ENCODE results near the gene VPS37C. TPM values are rescaled to one million over a fixed set of nuclear protein-coding genes. Genes with fewer than 3 reads are reported as not detected.

Gene VPS37C
- total and polyA plus RNA-seq, 9 of the 15 experiments (the other 6 are each of a cell fraction or from before 2014, with no cell fraction given) = 0.62 to 29.8 (median 11.5) TPM

DNA sequence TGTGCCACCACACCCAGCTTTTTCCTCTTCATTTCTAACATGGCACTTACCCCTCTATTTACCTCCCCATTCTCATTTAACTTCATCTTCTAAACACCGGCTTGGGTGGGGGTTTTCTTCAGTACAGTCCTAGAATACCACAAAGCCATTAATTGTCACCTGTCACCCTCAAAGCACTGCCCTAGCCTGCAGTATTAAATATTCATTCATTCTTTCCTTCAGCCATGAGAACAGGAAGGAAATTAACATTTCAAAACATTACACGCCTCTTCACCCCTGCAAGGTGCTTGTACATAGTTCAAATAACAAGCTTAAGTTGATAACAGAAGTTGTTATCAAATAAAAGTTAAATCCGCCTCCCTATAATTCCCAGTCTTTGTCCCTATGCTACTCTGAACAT is 10.7 kb upstream of the VPS37C start (continued):
- TF ChIP-seq JUNB (CRISPR knock-in tag; conservative IDR thresholded peaks at IDR 0.05) (no peak), COPS2 (conservative IDR thresholded peaks at IDR 0.05) (no peak), RBM34 (IDR thresholded peaks at IDR 0.05; ENCODE audit: borderline replicate concordance, insufficient read depth, low read length) (no peak)
- TF ChIP-seq, protein P1, sequence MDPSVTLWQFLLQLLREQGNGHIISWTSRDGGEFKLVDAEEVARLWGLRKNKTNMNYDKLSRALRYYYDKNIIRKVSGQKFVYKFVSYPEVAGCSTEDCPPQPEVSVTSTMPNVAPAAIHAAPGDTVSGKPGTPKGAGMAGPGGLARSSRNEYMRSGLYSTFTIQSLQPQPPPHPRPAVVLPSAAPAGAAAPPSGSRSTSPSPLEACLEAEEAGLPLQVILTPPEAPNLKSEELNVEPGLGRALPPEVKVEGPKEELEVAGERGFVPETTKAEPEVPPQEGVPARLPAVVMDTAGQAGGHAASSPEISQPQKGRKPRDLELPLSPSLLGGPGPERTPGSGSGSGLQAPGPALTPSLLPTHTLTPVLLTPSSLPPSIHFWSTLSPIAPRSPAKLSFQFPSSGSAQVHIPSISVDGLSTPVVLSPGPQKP (CRISPR knock-in tag; IDR thresholded peaks at IDR 0.05) = no peak

DNA sequence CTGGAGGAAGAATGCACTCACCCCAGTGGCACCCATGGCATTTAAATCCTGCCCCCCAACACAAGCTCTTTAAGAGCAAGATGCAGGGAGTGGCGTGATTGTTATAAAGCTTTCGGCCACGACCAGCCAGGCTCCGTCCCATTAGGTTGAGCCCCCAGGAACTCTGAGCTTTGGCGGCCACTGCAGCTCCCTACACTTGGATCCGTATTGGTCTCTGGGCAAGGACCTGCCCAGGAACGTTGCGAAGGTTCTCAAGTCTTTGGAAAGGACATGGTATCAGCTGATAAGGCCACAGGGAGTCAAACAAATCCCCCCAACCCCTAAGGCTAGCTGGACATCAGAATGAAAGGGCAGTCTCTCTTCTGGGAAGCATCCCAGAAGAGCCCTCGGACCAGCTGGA is 9.3 kb upstream of the VPS37C start:
- intact Hi-C loops (cut with micrococcal nuclease) (no loop called here), in situ Hi-C loops (cut with MboI) (no loop called here)
- Histone ChIP-seq H3K4me1 (replicated peaks in 1 of 2; ENCODE audit: control insufficient read depth in 2 of 2, insufficient read depth in 2 of 2, low read length in 2 of 2) (peaks cover 3 to 6% of the 10 kb centered on the region in 2 experiments; a peak in 3 of 5 replicates), H4K20me1 (replicated peaks; ENCODE audit: control insufficient read depth, insufficient read depth, low read length) (no peaks in the 10 kb centered on the region), H2AFZ (ENCODE audit: low read depth, low read length) (0 out of 2 replicates have a peak overlapping the region, but pooled peaks have one; percentile 24), H3K79me2 (ENCODE audit: control insufficient read depth, insufficient read depth, low read length) (no peaks in the 10 kb centered on the region), H3K9ac (ENCODE audit: insufficient read depth in 1 of 2, low read depth in 2 of 2, low read length in 2 of 2) (no peak overlapping the region), H3K9me3 (replicated peaks; ENCODE audit: control insufficient read depth, insufficient read depth, low read depth, low read length) (peaks cover 5% of the 10 kb centered on the region; the same call in 1 of the 2 replicates), H3K36me3 (ENCODE audit: control insufficient read depth, insufficient read depth, low read length) (no peaks in the 10 kb centered on the region), H3K4me2 (ENCODE audit: insufficient read depth, low read length) (no peak overlapping the region), H3K27ac (ENCODE audit: extremely low read depth, low read depth, low read length) (no peak overlapping the region), H3K9me1 (ENCODE audit: control insufficient read depth, insufficient read depth, low read length) (no peaks in the 10 kb centered on the region), H3K4me3 (no peak overlapping the region), H3K27me3 (ENCODE audit: control insufficient read depth in 2 of 2, insufficient read depth in 2 of 2, low read length in 2 of 2) (peaks cover 17 to 26% of the 10 kb centered on the region in 2 experiments)
- BruUV-seq (replicated peaks) = no TSS peak
- WGBS (ENCODE audit: insufficient coverage, low coverage, missing lambda C conversion rate) = 33% methylated on average over 9 of the region's 9 CpGs
- DNase-seq (ENCODE audit: extremely low read depth in 1 of 4, low spot score in 3 of 4) = no peak
- no peak for FAIRE-seq
- no peak for ATAC-seq
- ChIA-PET POLR2A (interaction anchor here (0.7 to 1.4 kb wide), 5 partner anchors 10 to 349 kb away, joined by 3 to 4 read pairs (median 3); no protein-coding TSS in a partner anchor), CTCF (ENCODE audit: low intra/inter-chr PET ratio) (no interaction called here)
- TF ChIP-seq POLR2B (IDR thresholded peaks at IDR 0.05; ENCODE audit: low read depth, partially characterized antibody) = no peak
- TF ChIP-seq RBM15 (IDR thresholded peaks at IDR 0.05; ENCODE audit: insufficient read depth, low read length) = no peak
- TF ChIP-seq, protein P2, sequence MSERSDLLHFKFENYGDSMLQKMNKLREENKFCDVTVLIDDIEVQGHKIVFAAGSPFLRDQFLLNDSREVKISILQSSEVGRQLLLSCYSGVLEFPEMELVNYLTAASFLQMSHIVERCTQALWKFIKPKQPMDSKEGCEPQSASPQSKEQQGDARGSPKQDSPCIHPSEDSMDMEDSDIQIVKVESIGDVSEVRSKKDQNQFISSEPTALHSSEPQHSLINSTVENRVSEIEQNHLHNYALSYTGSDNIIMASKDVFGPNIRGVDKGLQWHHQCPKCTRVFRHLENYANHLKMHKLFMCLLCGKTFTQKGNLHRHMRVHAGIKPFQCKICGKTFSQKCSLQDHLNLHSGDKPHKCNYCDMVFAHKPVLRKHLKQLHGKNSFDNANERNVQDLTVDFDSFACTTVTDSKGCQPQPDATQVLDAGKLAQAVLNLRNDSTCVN (CRISPR knock-in tag; IDR thresholded peaks at IDR 0.05) = no peak
- no peak for TF ChIP-seq BCL6 (CRISPR knock-in tag; IDR thresholded peaks at IDR 0.05)
- TF ChIP-seq RBM25 (IDR thresholded peaks at IDR 0.05; ENCODE audit: low read depth, low read length, severe bottlenecking) = no peak
- TF ChIP-seq, protein P3, sequence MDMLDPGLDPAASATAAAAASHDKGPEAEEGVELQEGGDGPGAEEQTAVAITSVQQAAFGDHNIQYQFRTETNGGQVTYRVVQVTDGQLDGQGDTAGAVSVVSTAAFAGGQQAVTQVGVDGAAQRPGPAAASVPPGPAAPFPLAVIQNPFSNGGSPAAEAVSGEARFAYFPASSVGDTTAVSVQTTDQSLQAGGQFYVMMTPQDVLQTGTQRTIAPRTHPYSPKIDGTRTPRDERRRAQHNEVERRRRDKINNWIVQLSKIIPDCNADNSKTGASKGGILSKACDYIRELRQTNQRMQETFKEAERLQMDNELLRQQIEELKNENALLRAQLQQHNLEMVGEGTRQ (CRISPR knock-in tag; IDR thresholded peaks at IDR 0.05) = no peak
- TF ChIP-seq, protein P4, sequence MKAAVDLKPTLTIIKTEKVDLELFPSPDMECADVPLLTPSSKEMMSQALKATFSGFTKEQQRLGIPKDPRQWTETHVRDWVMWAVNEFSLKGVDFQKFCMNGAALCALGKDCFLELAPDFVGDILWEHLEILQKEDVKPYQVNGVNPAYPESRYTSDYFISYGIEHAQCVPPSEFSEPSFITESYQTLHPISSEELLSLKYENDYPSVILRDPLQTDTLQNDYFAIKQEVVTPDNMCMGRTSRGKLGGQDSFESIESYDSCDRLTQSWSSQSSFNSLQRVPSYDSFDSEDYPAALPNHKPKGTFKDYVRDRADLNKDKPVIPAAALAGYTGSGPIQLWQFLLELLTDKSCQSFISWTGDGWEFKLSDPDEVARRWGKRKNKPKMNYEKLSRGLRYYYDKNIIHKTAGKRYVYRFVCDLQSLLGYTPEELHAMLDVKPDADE (conservative IDR thresholded peaks at IDR 0.05; ENCODE audit: control insufficient read depth, low read depth, low read length) = no peak
- TF ChIP-seq, protein P5, sequence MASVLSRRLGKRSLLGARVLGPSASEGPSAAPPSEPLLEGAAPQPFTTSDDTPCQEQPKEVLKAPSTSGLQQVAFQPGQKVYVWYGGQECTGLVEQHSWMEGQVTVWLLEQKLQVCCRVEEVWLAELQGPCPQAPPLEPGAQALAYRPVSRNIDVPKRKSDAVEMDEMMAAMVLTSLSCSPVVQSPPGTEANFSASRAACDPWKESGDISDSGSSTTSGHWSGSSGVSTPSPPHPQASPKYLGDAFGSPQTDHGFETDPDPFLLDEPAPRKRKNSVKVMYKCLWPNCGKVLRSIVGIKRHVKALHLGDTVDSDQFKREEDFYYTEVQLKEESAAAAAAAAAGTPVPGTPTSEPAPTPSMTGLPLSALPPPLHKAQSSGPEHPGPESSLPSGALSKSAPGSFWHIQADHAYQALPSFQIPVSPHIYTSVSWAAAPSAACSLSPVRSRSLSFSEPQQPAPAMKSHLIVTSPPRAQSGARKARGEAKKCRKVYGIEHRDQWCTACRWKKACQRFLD (CRISPR knock-in tag; IDR thresholded peaks at IDR 0.05) = no peak
- TF ChIP-seq, protein P6, sequence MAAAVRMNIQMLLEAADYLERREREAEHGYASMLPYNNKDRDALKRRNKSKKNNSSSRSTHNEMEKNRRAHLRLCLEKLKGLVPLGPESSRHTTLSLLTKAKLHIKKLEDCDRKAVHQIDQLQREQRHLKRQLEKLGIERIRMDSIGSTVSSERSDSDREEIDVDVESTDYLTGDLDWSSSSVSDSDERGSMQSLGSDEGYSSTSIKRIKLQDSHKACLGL (CRISPR knock-in tag; IDR thresholded peaks at IDR 0.05; ENCODE audit: borderline replicate concordance, poor library complexity, severe bottlenecking) = no peak
- no peak for TF ChIP-seq SREBF2 (CRISPR knock-in tag; IDR thresholded peaks at IDR 0.05)
